Panc1 (cell line): Measurements from ENCODE around the gene XKR3.

ENCODE experiments used
- CTCF ChIP-seq: fragments of 450-650 bp; IDR thresholded peaks from 2 replicates; pipeline ENCODE4 v1.5.1; 2017; ENCODE audit warnings: mild to moderate bottlenecking
- POLR2AphosphoS5 ChIP-seq: IDR thresholded peaks from 2 replicates; pipeline ENCODE4 v1.6.1; 2012; ENCODE audit warnings: mild to moderate bottlenecking, low read depth, low read length, moderate library complexity
- SIN3A ChIP-seq: IDR thresholded peaks from 2 replicates; pipeline ENCODE4 v1.6.1; 2012; ENCODE audit warnings: low read depth, mild to moderate bottlenecking, low read length, moderate library complexity, borderline replicate concordance; ENCODE audit not compliant: insufficient read depth
- TCF7L2 ChIP-seq: IDR thresholded peaks from 2 replicates; pipeline ENCODE4 v1.6.1; 2011; ENCODE audit warnings: mild to moderate bottlenecking, low read depth, low read length, inconsistent platforms

GRCh38 chr22:16831257-16831656 is 6.0 kb upstream of the XKR3 start:
- TF ChIP-seq CTCF (no peak), POLR2AphosphoS5 (no peak), SIN3A (no peak), TCF7L2 (no peak)
